Astrocyte (in vitro differentiated cells and primary cell): ENCODE data around the gene ZNF136. TPM values are rescaled to one million over a fixed set of nuclear protein-coding genes. Genes with fewer than 3 reads are reported as not detected.

Experiments
- DNase-seq: peaks from one replicate; pipeline ENCODE4 v3.0.0-alpha.2; 2010; ENCODE audit warnings: low read depth
- FAIRE-seq: peaks from 2 replicates; lab custom pipeline; 2011; peaks lifted over from hg19 to GRCh38; lab: Jason Lieb, UNC
- H2AFZ ChIP-seq: 2 replicates; pipeline ENCODE4 v1.6.0; 2012; ENCODE audit warnings: low read depth, low read length, inconsistent platforms
- H3K27ac ChIP-seq: 2 replicates; pipeline ENCODE4 v1.5.1; 2011; ENCODE audit warnings: low read depth, low read length, inconsistent platforms
- H3K27me3 ChIP-seq: 2 replicates; pipeline ENCODE4 v1.6.0; 2011; ENCODE audit warnings: low read length, inconsistent platforms; ENCODE audit not compliant: insufficient read depth
- H3K36me3 ChIP-seq: 2 replicates; pipeline ENCODE4 v1.5.1; 2011; ENCODE audit warnings: low read length, inconsistent platforms; ENCODE audit not compliant: insufficient read depth
- H3K4me1 ChIP-seq: 2 replicates; pipeline ENCODE4 v1.5.1; 2011; ENCODE audit warnings: low read length, inconsistent platforms; ENCODE audit not compliant: insufficient read depth
- H3K4me2 ChIP-seq: 2 replicates; pipeline ENCODE4 v1.6.0; 2012; ENCODE audit warnings: low read length, inconsistent platforms
- H3K4me3 ChIP-seq: 2 replicates; pipeline ENCODE4 v1.5.1; 2011; ENCODE audit warnings: low read depth, mild to moderate bottlenecking, low read length, inconsistent platforms; ENCODE audit not compliant: insufficient read depth
- H3K79me2 ChIP-seq: 2 replicates; pipeline ENCODE4 v1.6.0; 2012; ENCODE audit warnings: mild to moderate bottlenecking, low read length, inconsistent platforms; ENCODE audit not compliant: insufficient read depth
- H3K9ac ChIP-seq: 2 replicates; pipeline ENCODE4 v1.6.0; 2012; ENCODE audit warnings: mild to moderate bottlenecking, low read length, inconsistent platforms
- H3K9me3 ChIP-seq: 2 replicates; pipeline ENCODE4 v1.5.1; 2012; ENCODE audit warnings: low read depth, mild to moderate bottlenecking, low read length, inconsistent platforms; ENCODE audit not compliant: insufficient read depth
- H4K20me1 ChIP-seq: 2 replicates; pipeline ENCODE4 v1.6.0; 2012; ENCODE audit warnings: low read length, inconsistent platforms; ENCODE audit not compliant: insufficient read depth
- H3K27ac Mint-ChIP-seq: one replicate; pipeline ENCODE4 v1.8.0; 2021; ENCODE audit warnings: mild to moderate bottlenecking, mixed read lengths; ENCODE audit not compliant: unreplicated experiment
- H3K27me3 Mint-ChIP-seq: one replicate; pipeline ENCODE4 v1.8.0; 2021; ENCODE audit warnings: low read depth, mixed read lengths; ENCODE audit not compliant: unreplicated experiment
- H3K36me3 Mint-ChIP-seq: one replicate; pipeline ENCODE4 v1.8.0; 2021; ENCODE audit warnings: low read depth, mixed read lengths; ENCODE audit not compliant: unreplicated experiment
- H3K4me1 Mint-ChIP-seq: one replicate; pipeline ENCODE4 v1.8.0; 2021; ENCODE audit warnings: low read depth, mixed read lengths; ENCODE audit not compliant: unreplicated experiment
- H3K4me3 Mint-ChIP-seq: one replicate; pipeline ENCODE4 v1.8.0; 2021; ENCODE audit warnings: mild to moderate bottlenecking, moderate library complexity, mixed read lengths; ENCODE audit not compliant: unreplicated experiment
- H3K9me3 Mint-ChIP-seq: one replicate; pipeline ENCODE4 v1.8.0; 2021; ENCODE audit warnings: mild to moderate bottlenecking, mixed read lengths; ENCODE audit not compliant: unreplicated experiment
- CTCF ChIP-seq: IDR thresholded peaks from 2 replicates; pipeline ENCODE4 v1.5.1; 2011; ENCODE audit warnings: low read depth, mild to moderate bottlenecking, inconsistent platforms, low read length, moderate library complexity; ENCODE audit not compliant: insufficient read depth
- EZH2 ChIP-seq: IDR thresholded peaks from 2 replicates; pipeline ENCODE4 v1.6.1; 2012; ENCODE audit warnings: mild to moderate bottlenecking, low read length, inconsistent platforms; ENCODE audit not compliant: insufficient read depth
- total RNA-seq: library from RNA; stranded (reverse); gene quantifications from 2 replicates; pipeline ENCODE4 v1.2.1, GENCODE V29; 2021

The ZNF136 gene
- total RNA-seq, 1 donor from 2014 or later: 11.1 TPM

- H3K4me3 Mint-ChIP-seq: no peak overlapping the region
- no peak for FAIRE-seq
These were observed 74.4 kb downstream of the ZNF136 start for GRCh38 chr19:12237143-12237839.

More at GRCh38 chr19:12237143-12237839, 74.4 kb downstream of the ZNF136 start:
- H3K27me3 Mint-ChIP-seq: no peaks in the 10 kb centered on the region
- Histone ChIP-seq H3K4me2 (no peak overlapping the region), H4K20me1 (no peaks in the 10 kb centered on the region), H3K27me3 (no peaks in the 10 kb centered on the region), H3K4me1 (no peaks in the 10 kb centered on the region), H3K9me3 (peaks cover 14% of the 10 kb centered on the region), H3K79me2 (no peaks in the 10 kb centered on the region), H3K27ac (no peak overlapping the region), H3K36me3 (no peaks in the 10 kb centered on the region), H2AFZ (no peak overlapping the region), H3K4me3 (no peak overlapping the region), H3K9ac (no peak overlapping the region)
- TF ChIP-seq EZH2: no peak
- no peak for TF ChIP-seq CTCF
- H3K36me3 Mint-ChIP-seq: peaks cover 38% of the 10 kb centered on the region
- H3K27ac Mint-ChIP-seq: no peak overlapping the region
- peaks cover 41% of the 10 kb centered on the region for H3K9me3 Mint-ChIP-seq
- no peak for DNase-seq
- H3K4me1 Mint-ChIP-seq: no peaks in the 10 kb centered on the region

Other genes with a start within 250 kb of the ZNF136 start
- gene ZNF700, start 238.0 kb upstream of the ZNF136 start, total RNA-seq: not detected in 2 replicates
- not detected in 2 replicates for gene ZNF763, start 198.1 kb upstream of the ZNF136 start, total RNA-seq
- gene ZNF433, start 127.4 kb upstream of the ZNF136 start, total RNA-seq: not detected in 2 replicates
- not detected in 2 replicates for gene ZNF878, start 110.1 kb upstream of the ZNF136 start, total RNA-seq
- gene ZNF844, start 98.4 kb upstream of the ZNF136 start, total RNA-seq: not detected in 2 replicates
- 7.5 and 8.2 TPM in 2 replicates for gene ZNF20, start 22.7 kb upstream of the ZNF136 start, total RNA-seq
- 13.7 and 16.1 TPM in 2 replicates for gene ZNF625, start 6.4 kb upstream of the ZNF136 start, total RNA-seq
- 0.09 TPM in 1 of 2 replicates, not detected in the other for gene ZNF44, start 131.8 kb downstream of the ZNF136 start, total RNA-seq
- gene ZNF563, start 170.5 kb downstream of the ZNF136 start, total RNA-seq: not detected in 2 replicates
- 0.38 and 0.95 TPM in 2 replicates for gene ZNF442, start 202.6 kb downstream of the ZNF136 start, total RNA-seq
- 1.7 and 3.2 TPM in 2 replicates for gene ZNF799, start 238.2 kb downstream of the ZNF136 start, total RNA-seq